Mesendoderm (in vitro differentiated cells): ENCODE results near the gene MAP3K12.

Experiments
- DNase-seq: peaks from one replicate; pipeline ENCODE4 v3.0.0; 2013
- H2AK5ac ChIP-seq: 2 replicates; pipeline ENCODE4 v1.6.1; 2013; ENCODE audit warnings: low read length, inconsistent platforms
- H2BK120ac ChIP-seq: 2 replicates; pipeline ENCODE4 v1.6.1; 2013; ENCODE audit warnings: low read depth, mild to moderate bottlenecking, low read length, moderate library complexity, mixed read lengths
- H2BK15ac ChIP-seq: replicated peaks from 2 replicates; pipeline ENCODE4 v1.6.1; 2013; ENCODE audit warnings: low read depth, mild to moderate bottlenecking, moderate library complexity
- H2BK5ac ChIP-seq: 2 replicates; pipeline ENCODE4 v1.6.1; 2013; ENCODE audit warnings: low read length, inconsistent platforms
- H3K18ac ChIP-seq: 2 replicates; pipeline ENCODE4 v1.6.1; 2013; ENCODE audit warnings: mild to moderate bottlenecking, low read length, mixed read lengths
- H3K23ac ChIP-seq: one replicate; pipeline ENCODE4 v1.6.1; 2013; ENCODE audit warnings: low read length
- H3K27ac ChIP-seq: 2 replicates; pipeline ENCODE4 v1.5.1; 2013; ENCODE audit warnings: low read depth, mild to moderate bottlenecking, inconsistent platforms, low read length, moderate library complexity
- H3K27me3 ChIP-seq: 2 replicates; pipeline ENCODE4 v1.6.1; 2013; ENCODE audit warnings: low read length, control low read depth, mild to moderate bottlenecking, inconsistent platforms; ENCODE audit not compliant: insufficient read depth, poor library complexity
- H3K36me3 ChIP-seq: 2 replicates; pipeline ENCODE4 v1.6.1; 2013; ENCODE audit warnings: low read length, inconsistent platforms; ENCODE audit not compliant: control insufficient read depth, insufficient read depth
- H3K4ac ChIP-seq: one replicate; pipeline ENCODE4 v1.6.1; 2013; ENCODE audit warnings: low read depth, mild to moderate bottlenecking, low read length, moderate library complexity
- H3K4me1 ChIP-seq: 2 replicates; pipeline ENCODE4 v1.6.1; 2013; ENCODE audit warnings: low read depth, low read length, inconsistent platforms; ENCODE audit not compliant: control insufficient read depth
- H3K4me2 ChIP-seq: 2 replicates; pipeline ENCODE4 v1.6.1; 2013; ENCODE audit warnings: low read length
- H3K4me3 ChIP-seq: 2 replicates; pipeline ENCODE4 v1.5.1; 2013; ENCODE audit warnings: mild to moderate bottlenecking, low read length
- H3K56ac ChIP-seq: one replicate; pipeline ENCODE4 v1.6.1; 2013; ENCODE audit warnings: low read length
- H3K79me1 ChIP-seq: 2 replicates; pipeline ENCODE4 v1.6.1; 2013; ENCODE audit warnings: low read length, inconsistent platforms
- H3K79me2 ChIP-seq: 2 replicates; pipeline ENCODE4 v1.6.1; 2013; ENCODE audit warnings: mild to moderate bottlenecking, low read length; ENCODE audit not compliant: control insufficient read depth, insufficient read depth
- H3K9ac ChIP-seq: 2 replicates; pipeline ENCODE4 v1.6.1; 2013; ENCODE audit warnings: low read length, inconsistent platforms
- H4K5ac ChIP-seq: one replicate; pipeline ENCODE4 v1.6.1; 2013; ENCODE audit warnings: low read length
- H4K8ac ChIP-seq: one replicate; pipeline ENCODE4 v1.6.1; 2013; ENCODE audit warnings: low read depth, mild to moderate bottlenecking, control low read depth, low read length, moderate library complexity
- WGBS: extraction: QIAGEN DNeasy Blood & Tissue Kit; methylation state at CpG from one replicate; pipeline ENCODE4 v1.1.7; 2013; ENCODE audit warnings: low lambda C conversion rate, missing lambda C conversion rate; ENCODE audit not compliant: insufficient coverage; ENCODE audit errors: extremely low coverage; 5-methylcytosine and 5-hydroxymethylcytosine counted together

The MAP3K12 gene

DNA sequence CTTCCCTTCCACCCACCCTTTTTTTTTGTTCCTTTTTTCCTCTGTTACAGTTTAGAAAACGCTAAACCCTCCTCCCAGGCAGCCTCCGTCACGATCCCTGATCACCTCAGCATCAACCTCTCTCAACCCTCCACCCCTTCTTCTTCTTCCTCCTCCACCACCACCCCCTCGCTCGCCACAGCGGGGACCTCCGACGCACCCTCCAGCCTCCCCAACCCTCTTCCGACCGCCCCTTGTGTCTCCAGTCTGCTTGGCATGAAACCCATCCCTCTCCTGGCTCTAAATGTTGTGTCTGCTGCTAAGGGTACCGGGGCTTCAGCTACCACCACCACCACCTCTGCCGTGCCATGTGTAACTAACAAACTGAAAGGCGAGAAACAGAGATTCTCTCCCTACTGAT is 24.4 kb downstream of the MAP3K12 start:
- WGBS, result no CpG with 5 or more reads among the region's 13 CpGs
- no peak overlapping the region for H3K4ac ChIP-seq

DNA sequence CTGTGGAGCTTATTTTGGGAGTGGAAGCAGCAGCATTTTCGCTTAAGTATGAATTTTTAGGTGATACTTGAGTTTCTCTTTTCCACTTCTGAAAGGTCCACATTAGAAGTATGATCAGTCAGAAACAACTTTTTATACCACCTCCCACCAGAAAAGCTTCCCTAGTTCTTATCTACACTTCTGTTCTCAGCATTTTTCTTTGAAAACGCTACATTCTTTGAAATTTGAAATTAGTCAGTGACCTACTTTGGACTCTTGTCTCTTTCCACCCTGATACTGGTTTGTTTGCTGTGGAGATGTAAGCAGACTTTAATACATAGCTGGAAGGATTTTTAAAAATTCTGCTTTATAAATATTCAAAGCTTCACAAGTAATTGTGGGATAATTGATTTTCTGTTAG is 25.2 kb downstream of the MAP3K12 start:
- peaks cover 27% of the 10 kb centered on the region for H3K36me3 ChIP-seq
- no peaks in the 10 kb centered on the region for H3K27me3 ChIP-seq
- no peak overlapping the region for H3K27ac ChIP-seq

More for the DNA sequence above, 24.4 kb downstream of the MAP3K12 start:
- Histone ChIP-seq H2AK5ac (no peak overlapping the region), H2BK15ac (no peak overlapping the region), H2BK120ac (no peak overlapping the region), H3K18ac (no peak overlapping the region), H3K56ac (no peak overlapping the region), H3K4me3 (no peak overlapping the region), H3K9ac (no peak overlapping the region), H4K8ac (no peak overlapping the region), H3K23ac (no peak overlapping the region), H3K27ac (no peak overlapping the region), H3K4me1 (no peaks in the 10 kb centered on the region), H3K79me2 (peaks cover 14% of the 10 kb centered on the region), H2BK5ac (no peak overlapping the region), H3K27me3 (no peaks in the 10 kb centered on the region), H3K4me2 (no peak overlapping the region), H3K36me3 (peaks cover 30% of the 10 kb centered on the region), H3K79me1 (peaks cover 19% of the 10 kb centered on the region), H4K5ac (no peak overlapping the region)
- no peak for DNase-seq

DNA sequence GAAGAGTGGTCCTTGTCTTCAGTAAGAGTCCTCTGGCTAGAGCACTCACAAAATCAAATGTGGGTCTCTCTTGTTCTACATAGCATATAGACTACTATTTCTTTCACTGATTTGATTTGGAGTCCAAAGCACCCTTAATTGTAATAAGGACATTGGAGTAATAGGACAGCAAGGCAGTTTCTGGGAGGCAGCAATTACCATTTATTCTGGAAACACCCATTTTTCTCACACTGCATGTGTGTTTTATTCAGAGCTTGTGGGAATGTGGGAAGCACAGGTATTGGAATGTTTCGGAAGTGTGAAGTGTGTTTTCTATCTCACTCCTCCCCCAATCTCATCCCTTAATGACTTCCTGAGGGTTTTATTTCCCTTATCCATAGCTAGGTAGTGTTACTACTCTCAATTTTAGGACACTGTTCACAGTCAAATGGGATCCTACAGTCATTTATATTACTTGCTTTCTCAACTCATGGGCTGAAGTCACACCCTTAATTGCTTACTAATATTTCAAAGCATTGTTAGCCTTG is 27.1 kb downstream of the MAP3K12 start:
- H3K27ac ChIP-seq, result no peak overlapping the region
- no peaks in the 10 kb centered on the region for H3K4me1 ChIP-seq
- H3K4me3 ChIP-seq, result no peak overlapping the region
- H3K79me1 ChIP-seq, result peaks cover 22% of the 10 kb centered on the region
- no peak for DNase-seq
- H2BK5ac ChIP-seq, result no peak overlapping the region
- H3K18ac ChIP-seq, result no peak overlapping the region
- no peak overlapping the region for H2BK120ac ChIP-seq
- H3K79me2 ChIP-seq, result peaks cover 18% of the 10 kb centered on the region
- H2AK5ac ChIP-seq, result no peak overlapping the region
- no peak overlapping the region for H2BK15ac ChIP-seq
- no CpG with 5 or more reads among the region's 1 CpG for WGBS
- H4K8ac ChIP-seq, result no peak overlapping the region
- no peak overlapping the region for H3K9ac ChIP-seq
- no peaks in the 10 kb centered on the region for H3K27me3 ChIP-seq
- H3K4ac ChIP-seq, result no peak overlapping the region
- no peak overlapping the region for H4K5ac ChIP-seq
- peaks cover 36% of the 10 kb centered on the region for H3K36me3 ChIP-seq
- no peak overlapping the region for H3K23ac ChIP-seq
- H3K56ac ChIP-seq, result no peak overlapping the region
- no peak overlapping the region for H3K4me2 ChIP-seq

More for the DNA sequence above, 25.2 kb downstream of the MAP3K12 start:
- no peak overlapping the region for H3K4ac ChIP-seq
- no peak for DNase-seq
- no peak overlapping the region for H3K9ac ChIP-seq
- peaks cover 18% of the 10 kb centered on the region for H3K79me1 ChIP-seq
- H3K4me3 ChIP-seq, result no peak overlapping the region
- WGBS, result no CpG with 5 or more reads among the region's 2 CpGs
- no peak overlapping the region for H2BK15ac ChIP-seq
- no peak overlapping the region for H4K8ac ChIP-seq
- peaks cover 14% of the 10 kb centered on the region for H3K79me2 ChIP-seq
- H2BK120ac ChIP-seq, result no peak overlapping the region
- no peak overlapping the region for H4K5ac ChIP-seq
- no peak overlapping the region for H3K23ac ChIP-seq
- H2BK5ac ChIP-seq, result no peak overlapping the region
- H3K18ac ChIP-seq, result no peak overlapping the region
- H3K4me1 ChIP-seq, result no peaks in the 10 kb centered on the region
- H2AK5ac ChIP-seq, result no peak overlapping the region
- no peak overlapping the region for H3K56ac ChIP-seq
- no peak overlapping the region for H3K4me2 ChIP-seq

DNA sequence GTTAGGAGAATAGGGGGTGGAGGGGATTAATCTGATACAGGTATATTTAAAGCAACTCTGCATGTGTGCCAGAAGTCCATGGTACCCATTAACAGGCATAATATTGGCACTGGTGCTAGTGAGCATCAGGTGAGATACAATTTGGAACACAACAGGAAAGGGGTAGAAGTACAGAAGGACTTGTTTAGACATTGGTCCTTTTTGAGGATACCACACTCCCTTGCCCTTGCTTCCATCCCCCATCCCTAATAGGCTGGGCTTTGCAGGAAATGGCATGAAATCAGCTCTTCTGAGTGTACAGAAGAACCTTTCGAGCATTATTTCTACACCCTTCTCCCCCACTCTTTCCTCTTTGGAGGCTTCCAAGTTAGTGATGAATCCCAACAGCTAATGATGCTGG is 31.0 kb downstream of the MAP3K12 start:
- H3K36me3 ChIP-seq, result peaks cover 52% of the 10 kb centered on the region
- H2BK15ac ChIP-seq, result no peak overlapping the region
- peaks cover 37% of the 10 kb centered on the region for H3K79me2 ChIP-seq
- no peak overlapping the region for H3K4me3 ChIP-seq
- H3K9ac ChIP-seq, result no peak overlapping the region
- no peak overlapping the region for H3K18ac ChIP-seq
- no peak overlapping the region for H4K5ac ChIP-seq
- DNase-seq, result no peak
- no peak overlapping the region for H3K23ac ChIP-seq
- no peak overlapping the region for H3K4ac ChIP-seq
- no peaks in the 10 kb centered on the region for H3K27me3 ChIP-seq
- no peak overlapping the region for H2AK5ac ChIP-seq
- H2BK5ac ChIP-seq, result no peak overlapping the region
- no peak overlapping the region for H2BK120ac ChIP-seq
- no peak overlapping the region for H4K8ac ChIP-seq
- H3K79me1 ChIP-seq, result peaks cover 30% of the 10 kb centered on the region
- H3K56ac ChIP-seq, result no peak overlapping the region
- no peak overlapping the region for H3K4me2 ChIP-seq
- peaks cover 2% of the 10 kb centered on the region for H3K4me1 ChIP-seq
- H3K27ac ChIP-seq, result no peak overlapping the region
- WGBS, result no CpG with 5 or more reads among the region's 1 CpG

DNA sequence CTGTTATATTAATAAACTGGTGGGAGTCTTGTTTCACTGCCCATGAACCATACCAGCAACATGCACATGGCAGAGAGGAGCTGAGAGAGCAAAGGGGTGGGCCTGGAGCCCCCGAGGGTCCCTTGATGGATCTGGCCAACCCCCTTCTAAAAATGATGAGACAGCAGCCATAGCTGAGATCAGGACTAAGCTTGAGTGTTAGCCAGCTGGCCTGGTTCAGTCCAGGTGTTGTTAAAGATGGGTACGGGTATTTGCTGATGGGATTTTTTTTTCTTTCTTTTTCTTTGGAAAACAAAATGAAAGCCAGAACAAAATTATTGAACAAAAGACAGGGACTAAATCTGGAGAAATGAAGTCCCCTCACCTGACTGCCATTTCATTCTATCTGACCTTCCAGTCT is 31.4 kb downstream of the MAP3K12 start:
- Histone ChIP-seq H3K27ac (no peak overlapping the region), H2BK15ac (no peak overlapping the region), H2BK5ac (no peak overlapping the region), H3K4me3 (no peak overlapping the region), H4K8ac (no peak overlapping the region), H3K79me1 (peaks cover 33% of the 10 kb centered on the region), H2BK120ac (no peak overlapping the region), H3K18ac (no peak overlapping the region), H3K36me3 (peaks cover 55% of the 10 kb centered on the region), H3K9ac (no peak overlapping the region), H3K56ac (no peak overlapping the region), H3K4ac (no peak overlapping the region), H3K79me2 (peaks cover 40% of the 10 kb centered on the region), H3K4me2 (no peak overlapping the region), H3K27me3 (no peaks in the 10 kb centered on the region), H4K5ac (no peak overlapping the region), H3K23ac (no peak overlapping the region), H3K4me1 (peaks cover 2% of the 10 kb centered on the region), H2AK5ac (no peak overlapping the region)
- no peak for DNase-seq
- no CpG with 5 or more reads among the region's 2 CpGs for whole genome bisulfite sequencing

DNA sequence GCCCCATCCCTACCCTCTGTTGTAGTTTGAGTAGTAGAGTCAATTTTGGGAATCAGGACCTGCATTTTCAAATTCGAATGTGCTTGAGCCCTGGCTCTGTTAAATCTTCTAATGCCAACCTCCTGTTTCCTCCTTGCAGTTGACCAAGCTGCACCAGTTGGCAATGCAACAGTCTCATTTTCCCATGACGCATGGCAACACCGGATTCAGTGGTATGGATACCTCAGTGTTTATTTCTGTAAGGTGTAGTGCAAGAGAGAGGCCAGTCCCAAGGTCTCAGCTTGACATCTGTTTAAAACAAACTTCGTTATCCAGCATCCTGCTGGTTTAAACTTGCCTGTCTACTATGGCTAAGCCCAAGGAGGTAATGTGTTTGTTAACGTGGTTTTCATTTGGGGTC is 32.2 kb downstream of the MAP3K12 start:
- Histone ChIP-seq H3K27me3 (no peaks in the 10 kb centered on the region), H2AK5ac (no peak overlapping the region), H3K4me2 (no peak overlapping the region), H3K36me3 (peaks cover 59% of the 10 kb centered on the region), H3K4me1 (peaks cover 2% of the 10 kb centered on the region), H3K18ac (no peak overlapping the region), H2BK120ac (no peak overlapping the region), H2BK5ac (no peak overlapping the region), H3K56ac (no peak overlapping the region), H4K8ac (no peak overlapping the region), H2BK15ac (no peak overlapping the region), H3K4ac (no peak overlapping the region), H4K5ac (no peak overlapping the region), H3K4me3 (no peak overlapping the region), H3K27ac (no peak overlapping the region), H3K23ac (no peak overlapping the region), H3K9ac (no peak overlapping the region), H3K79me1 (peaks cover 36% of the 10 kb centered on the region), H3K79me2 (peaks cover 43% of the 10 kb centered on the region)
- no peak for DNase-seq
- no CpG with 5 or more reads among the region's 5 CpGs for WGBS
